GM18951 (cell line): ENCODE results near the gene NRDE2.
"Not testable (repeated sequence)": the region's sequence is repeated elsewhere in the genome, so short reads cannot be mapped to it uniquely, and the experiment has no call there.

Source experiments
- POLR2A ChIP-seq: IDR thresholded peaks from 4 replicates; pipeline ENCODE4 v1.6.1; 2011; ENCODE audit warnings: mild to moderate bottlenecking; ENCODE audit not compliant: insufficient read length, insufficient read depth; ENCODE audit errors: extremely low read depth
- in situ Hi-C: fragments of 300-500 bp; cut with MboI; formaldehyde crosslinking; loops from one replicate; pipeline ENCODE4 v1.12.0; 2022; ENCODE audit warnings: low sequenced_read_pairs, mixed read lengths, inconsistent platforms; ENCODE audit not compliant: unreplicated experiment

The NRDE2 gene

GRCh38 chr14:90354551-90355298 is 23.0 kb upstream of the NRDE2 start:
- in situ Hi-C loops = no loop called here
- TF ChIP-seq POLR2A = no peak

GRCh38 chr14:90349739-90350138 is 18.0 kb upstream of the NRDE2 start:
- TF ChIP-seq POLR2A = no peak
- in situ Hi-C loops = no loop called here

GRCh38 chr14:90348270-90348669 is 16.5 kb upstream of the NRDE2 start:
- in situ Hi-C loops = no loop called here
- TF ChIP-seq POLR2A = no peak

GRCh38 chr14:90345239-90345557 is 13.5 kb upstream of the NRDE2 start:
- in situ Hi-C loops = no loop called here
- TF ChIP-seq POLR2A = no peak

- in situ Hi-C loops = no loop called here
Observed at GRCh38 chr14:90344331-90345238, 12.8 kb upstream of the NRDE2 start.

GRCh38 chr14:90342327-90342726 is 10.6 kb upstream of the NRDE2 start:
- TF ChIP-seq POLR2A = no peak
- in situ Hi-C loops = no loop called here

More at GRCh38 chr14:90344331-90345238, 12.8 kb upstream of the NRDE2 start:
- TF ChIP-seq POLR2A = no peak

GRCh38 chr14:90341784-90342183 is 10.0 kb upstream of the NRDE2 start:
- no peak for TF ChIP-seq POLR2A
- in situ Hi-C loops = no loop called here

- in situ Hi-C loops = not testable (repeated sequence)
Observed at GRCh38 chr14:90341232-90341631, 9.5 kb upstream of the NRDE2 start.

GRCh38 chr14:90336985-90337384 is 5.2 kb upstream of the NRDE2 start:
- TF ChIP-seq POLR2A = no peak
- in situ Hi-C loops = no loop called here

- in situ Hi-C loops = no loop called here
- no peak for TF ChIP-seq POLR2A
Observed at GRCh38 chr14:90336401-90336800, 4.7 kb upstream of the NRDE2 start.

- in situ Hi-C loops = no loop called here
- no peak for TF ChIP-seq POLR2A
Observed at GRCh38 chr14:90332271-90332584, 487 bp upstream of the NRDE2 start.

GRCh38 chr14:90330203-90331196 is 1.2 kb downstream of the NRDE2 start:
- TF ChIP-seq POLR2A = no peak
- in situ Hi-C loops = no loop called here

GRCh38 chr14:90321891-90322290 is 9.8 kb downstream of the NRDE2 start:
- in situ Hi-C loops = no loop called here
- TF ChIP-seq POLR2A = no peak
